Activated CD4-positive, alpha-beta T cell treated with anti-CD3 and anti-CD28 coated beads for 48 hours (primary cell): Measurements from ENCODE around the gene WDR76.

Experiments
- DNase-seq: peaks from one replicate; pipeline ENCODE4 v3.0.0-alpha.2; 2020

WDR76 gene

DNA sequence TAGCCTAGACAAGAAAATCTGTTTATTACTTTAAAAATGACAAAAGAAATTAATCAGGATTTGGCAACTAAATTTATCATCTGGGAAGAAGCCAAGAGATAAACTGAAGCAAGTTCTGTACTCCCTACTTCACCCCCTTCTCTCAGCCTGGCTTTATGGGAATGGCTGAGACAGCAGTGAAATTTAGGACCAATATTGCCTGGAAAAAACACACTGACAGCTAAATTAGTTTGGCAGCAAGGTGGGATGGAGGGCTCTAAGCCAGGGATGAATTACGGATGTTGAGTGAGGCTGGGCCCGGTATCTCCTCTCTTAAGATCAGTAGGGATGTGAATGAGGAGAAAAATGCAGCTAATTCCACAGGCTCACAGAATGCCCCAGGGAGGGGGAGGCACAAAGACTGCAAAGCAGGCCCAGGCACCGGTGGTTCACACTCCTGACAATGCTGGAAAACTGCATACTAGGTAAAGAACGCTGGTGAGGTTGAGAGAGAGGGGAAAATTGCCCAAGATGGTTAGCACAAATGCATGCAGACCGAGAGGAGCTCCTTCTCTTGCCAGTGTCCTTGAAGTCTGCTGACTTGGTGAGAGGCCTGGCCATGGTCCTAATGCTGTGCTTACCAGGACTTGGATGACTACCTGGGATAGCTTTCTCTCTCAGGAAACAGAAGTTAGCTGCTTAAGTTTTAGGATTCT is 89.0 kb downstream of the WDR76 start:
- no peak for DNase-seq

DNA sequence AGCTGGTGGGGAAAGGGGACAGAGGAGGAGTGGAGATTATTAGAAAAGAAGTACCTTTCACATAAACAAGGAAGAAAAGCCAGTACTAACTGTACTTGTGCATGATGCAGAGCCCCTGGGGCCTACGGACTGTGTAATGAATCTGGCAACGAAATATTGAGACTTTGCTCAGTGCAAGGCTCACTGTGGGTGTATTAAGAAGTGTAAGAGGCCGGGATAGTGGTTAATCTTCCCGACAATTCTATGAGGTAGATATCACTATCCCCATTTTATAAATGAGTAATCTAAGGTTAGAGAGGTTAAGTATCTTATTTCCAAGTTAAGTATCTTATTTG is 89.5 kb downstream of the WDR76 start:
- no peak for DNase-seq
